ENCODE data around the gene DCAF4.

GRCh38 chr14:72942934-72943333, 16.7 kb downstream of the DCAF4 start:
- TF ChIP-seq CTCF (IDR thresholded peaks at IDR 0.05), result no peak
- no peak for TF ChIP-seq EP300 (IDR thresholded peaks at IDR 0.05; ENCODE audit: low read depth)
- no peak for TF ChIP-seq POLR2A (IDR thresholded peaks at IDR 0.05)
- no peak for TF ChIP-seq POLR2AphosphoS5 (IDR thresholded peaks at IDR 0.05)
